Activated naive CD4-positive, alpha-beta T cell treated with anti-CD3 and anti-CD28 coated beads for 36 hours (primary cell): ENCODE measurements around the gene ARHGAP6. TPM values are rescaled to one million over a fixed set of nuclear protein-coding genes. Genes with fewer than 3 reads are reported as not detected.
"Not testable (repeated sequence)": the region's sequence is repeated elsewhere in the genome, so short reads cannot be mapped to it uniquely, and the experiment has no call there.

ENCODE experiments used
- CTCF ChIA-PET: fragments of 350-600 bp; sonication (Branson Sonifier 250); formaldehyde crosslinking; loops from one replicate; lab custom pipeline; 2021; ENCODE audit warnings: antibody characterized with exemption; lab: Charles Lee
- DNase-seq: peaks from one replicate; pipeline ENCODE4 v3.0.0-alpha.2; 2020
- H3K27ac Mint-ChIP-seq: one replicate; pipeline ENCODE4 v1.8.0; 2021; ENCODE audit warnings: mild to moderate bottlenecking, mixed read lengths
- H3K27me3 Mint-ChIP-seq: one replicate; pipeline ENCODE4 v1.8.0; 2021; ENCODE audit warnings: low read depth, mixed read lengths
- H3K36me3 Mint-ChIP-seq: one replicate; pipeline ENCODE4 v1.8.0; 2021; ENCODE audit warnings: low read depth, mixed read lengths
- H3K4me1 Mint-ChIP-seq: one replicate; pipeline ENCODE4 v1.8.0; 2021; ENCODE audit warnings: low read depth, mixed read lengths
- H3K4me3 Mint-ChIP-seq: one replicate; pipeline ENCODE4 v1.8.0; 2021; ENCODE audit warnings: mild to moderate bottlenecking, moderate library complexity, mixed read lengths
- H3K9me3 Mint-ChIP-seq: one replicate; pipeline ENCODE4 v1.8.0; 2021; ENCODE audit warnings: mixed read lengths
- intact Hi-C: fragments of 100-400 bp; cut with micrococcal nuclease; formaldehyde crosslinking; loops from one replicate; pipeline ENCODE4 v1.15.1; 2023
- total RNA-seq, 2 experiments: library from RNA; stranded (reverse); gene quantifications; one replicate each; pipeline ENCODE4 v1.2.3, GENCODE V29; 2021

Gene ARHGAP6
- total RNA-seq, 2 experiments from 2014 or later = not detected

GRCh38 chrX:11264925-11265324 lies 400.8 kb downstream of the ARHGAP6 start:
- DNase-seq = no peak
- H3K27me3 Mint-ChIP-seq = no peaks in the 10 kb centered on the region
- intact Hi-C loops = no loop called here
- no peaks in the 10 kb centered on the region for H3K4me1 Mint-ChIP-seq
- CTCF ChIA-PET = no interaction called here
- H3K4me3 Mint-ChIP-seq = no peak overlapping the region
- H3K27ac Mint-ChIP-seq = no peak overlapping the region
- H3K9me3 Mint-ChIP-seq = no peaks in the 10 kb centered on the region
- H3K36me3 Mint-ChIP-seq = no peaks in the 10 kb centered on the region

GRCh38 chrX:11261260-11261659 lies 404.5 kb downstream of the ARHGAP6 start:
- no peak for DNase-seq
- H3K4me1 Mint-ChIP-seq = no peaks in the 10 kb centered on the region
- peaks cover 3% of the 10 kb centered on the region for H3K27me3 Mint-ChIP-seq
- no peak overlapping the region for H3K27ac Mint-ChIP-seq
- H3K9me3 Mint-ChIP-seq = no peaks in the 10 kb centered on the region
- H3K4me3 Mint-ChIP-seq = no peak overlapping the region
- CTCF ChIA-PET = no interaction called here
- no peaks in the 10 kb centered on the region for H3K36me3 Mint-ChIP-seq
- intact Hi-C loops = no loop called here

- Mint-ChIP-seq H3K4me3 (no peak overlapping the region), H3K27ac (no peak overlapping the region), H3K36me3 (no peaks in the 10 kb centered on the region), H3K4me1 (no peaks in the 10 kb centered on the region), H3K9me3 (no peaks in the 10 kb centered on the region), H3K27me3 (peaks cover 3% of the 10 kb centered on the region)
- no peak for DNase-seq
- CTCF ChIA-PET = no interaction called here
- intact Hi-C loops = no loop called here
Observed at GRCh38 chrX:11259437-11259836, 406.3 kb downstream of the ARHGAP6 start.

- Mint-ChIP-seq H3K36me3 (no peaks in the 10 kb centered on the region), H3K27me3 (peaks cover 3% of the 10 kb centered on the region), H3K4me1 (no peaks in the 10 kb centered on the region), H3K4me3 (no peak overlapping the region), H3K27ac (no peak overlapping the region), H3K9me3 (no peaks in the 10 kb centered on the region)
- intact Hi-C loops = no loop called here
- DNase-seq = no peak
- CTCF ChIA-PET = no interaction called here
Observed at GRCh38 chrX:11257711-11258110, 408.0 kb downstream of the ARHGAP6 start.

- Mint-ChIP-seq H3K27ac (no peak overlapping the region), H3K4me1 (no peaks in the 10 kb centered on the region), H3K36me3 (no peaks in the 10 kb centered on the region)
Observed at GRCh38 chrX:11257290-11257689, 408.4 kb downstream of the ARHGAP6 start.

GRCh38 chrX:11254417-11255109 lies 411.2 kb downstream of the ARHGAP6 start:
- H3K36me3 Mint-ChIP-seq = no peaks in the 10 kb centered on the region
- H3K4me1 Mint-ChIP-seq = no peaks in the 10 kb centered on the region
- no peak overlapping the region for H3K27ac Mint-ChIP-seq
- peaks cover 3% of the 10 kb centered on the region for H3K27me3 Mint-ChIP-seq
- no peaks in the 10 kb centered on the region for H3K9me3 Mint-ChIP-seq
- no peak for DNase-seq
- no peak overlapping the region for H3K4me3 Mint-ChIP-seq
- CTCF ChIA-PET = no interaction called here
- intact Hi-C loops = no loop called here

More at GRCh38 chrX:11257290-11257689, 408.4 kb downstream of the ARHGAP6 start:
- H3K4me3 Mint-ChIP-seq = no peak overlapping the region
- DNase-seq = no peak
- H3K27me3 Mint-ChIP-seq = peaks cover 3% of the 10 kb centered on the region
- CTCF ChIA-PET = no interaction called here
- intact Hi-C loops = no loop called here
- H3K9me3 Mint-ChIP-seq = no peaks in the 10 kb centered on the region

GRCh38 chrX:11244636-11245035 lies 421.1 kb downstream of the ARHGAP6 start:
- H3K27me3 Mint-ChIP-seq = no peaks in the 10 kb centered on the region
- no peak overlapping the region for H3K4me3 Mint-ChIP-seq
- CTCF ChIA-PET = no interaction called here
- intact Hi-C loops = no loop called here
- H3K27ac Mint-ChIP-seq = no peak overlapping the region
- no peak for DNase-seq
- no peaks in the 10 kb centered on the region for H3K4me1 Mint-ChIP-seq
- H3K9me3 Mint-ChIP-seq = no peaks in the 10 kb centered on the region
- H3K36me3 Mint-ChIP-seq = no peaks in the 10 kb centered on the region

GRCh38 chrX:11242704-11243103 lies 423.0 kb downstream of the ARHGAP6 start:
- no peaks in the 10 kb centered on the region for H3K27me3 Mint-ChIP-seq
- no peak for DNase-seq
- intact Hi-C loops = no loop called here
- no peak overlapping the region for H3K27ac Mint-ChIP-seq
- H3K4me3 Mint-ChIP-seq = no peak overlapping the region
- CTCF ChIA-PET = no interaction called here
- no peaks in the 10 kb centered on the region for H3K36me3 Mint-ChIP-seq
- H3K4me1 Mint-ChIP-seq = no peaks in the 10 kb centered on the region
- H3K9me3 Mint-ChIP-seq = no peaks in the 10 kb centered on the region

GRCh38 chrX:11241720-11242119 lies 424.0 kb downstream of the ARHGAP6 start:
- DNase-seq = no peak
- intact Hi-C loops = no loop called here
- Mint-ChIP-seq H3K27ac (no peak overlapping the region), H3K36me3 (no peaks in the 10 kb centered on the region), H3K27me3 (no peaks in the 10 kb centered on the region), H3K4me1 (no peaks in the 10 kb centered on the region), H3K9me3 (no peaks in the 10 kb centered on the region), H3K4me3 (no peak overlapping the region)
- CTCF ChIA-PET = no interaction called here

GRCh38 chrX:11239230-11239629 lies 426.5 kb downstream of the ARHGAP6 start:
- peak; percentile 5 for DNase-seq
- Mint-ChIP-seq H3K4me1 (no peaks in the 10 kb centered on the region), H3K27me3 (no peaks in the 10 kb centered on the region), H3K36me3 (no peaks in the 10 kb centered on the region), H3K27ac (no peak overlapping the region), H3K4me3 (no peak overlapping the region), H3K9me3 (no peaks in the 10 kb centered on the region)
- CTCF ChIA-PET = no interaction called here
- intact Hi-C loops = no loop called here

GRCh38 chrX:11235377-11235776 lies 430.3 kb downstream of the ARHGAP6 start:
- H3K27ac Mint-ChIP-seq, DNase-seq, intact Hi-C loops, H3K9me3 Mint-ChIP-seq, H3K36me3 Mint-ChIP-seq, H3K27me3 Mint-ChIP-seq, H3K4me1 Mint-ChIP-seq, CTCF ChIA-PET, H3K4me3 Mint-ChIP-seq: not testable (repeated sequence)

GRCh38 chrX:11215191-11215921 lies 450.4 kb downstream of the ARHGAP6 start:
- DNase-seq = no peak
- intact Hi-C loops = no loop called here
- no peak overlapping the region for H3K27ac Mint-ChIP-seq
- H3K9me3 Mint-ChIP-seq = peaks cover 5% of the 10 kb centered on the region
- H3K4me1 Mint-ChIP-seq = no peaks in the 10 kb centered on the region
- no peak overlapping the region for H3K4me3 Mint-ChIP-seq
- no peaks in the 10 kb centered on the region for H3K36me3 Mint-ChIP-seq
- H3K27me3 Mint-ChIP-seq = no peaks in the 10 kb centered on the region
- CTCF ChIA-PET = no interaction called here
